ENCODE measurements around the gene PROZ.

GRCh38 chr13:113209336-113209758 lies 50.9 kb downstream of the PROZ start, which contains the start of gene CUL4A:
- TF ChIP-seq, protein P1, sequence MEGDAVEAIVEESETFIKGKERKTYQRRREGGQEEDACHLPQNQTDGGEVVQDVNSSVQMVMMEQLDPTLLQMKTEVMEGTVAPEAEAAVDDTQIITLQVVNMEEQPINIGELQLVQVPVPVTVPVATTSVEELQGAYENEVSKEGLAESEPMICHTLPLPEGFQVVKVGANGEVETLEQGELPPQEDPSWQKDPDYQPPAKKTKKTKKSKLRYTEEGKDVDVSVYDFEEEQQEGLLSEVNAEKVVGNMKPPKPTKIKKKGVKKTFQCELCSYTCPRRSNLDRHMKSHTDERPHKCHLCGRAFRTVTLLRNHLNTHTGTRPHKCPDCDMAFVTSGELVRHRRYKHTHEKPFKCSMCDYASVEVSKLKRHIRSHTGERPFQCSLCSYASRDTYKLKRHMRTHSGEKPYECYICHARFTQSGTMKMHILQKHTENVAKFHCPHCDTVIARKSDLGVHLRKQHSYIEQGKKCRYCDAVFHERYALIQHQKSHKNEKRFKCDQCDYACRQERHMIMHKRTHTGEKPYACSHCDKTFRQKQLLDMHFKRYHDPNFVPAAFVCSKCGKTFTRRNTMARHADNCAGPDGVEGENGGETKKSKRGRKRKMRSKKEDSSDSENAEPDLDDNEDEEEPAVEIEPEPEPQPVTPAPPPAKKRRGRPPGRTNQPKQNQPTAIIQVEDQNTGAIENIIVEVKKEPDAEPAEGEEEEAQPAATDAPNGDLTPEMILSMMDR (IDR thresholded peaks at IDR 0.05): no peak
- TF ChIP-seq POLR2AphosphoS5 (IDR thresholded peaks at IDR 0.05): no peak
